ENCODE results near the gene SLC26A8.

SLC26A8 gene

GRCh38 chr6:35897036-35897435 lies 127.4 kb downstream of the SLC26A8 start:
- no peak overlapping the region for H3K4me3 ChIP-seq (ENCODE audit: low read depth, low read length)
- TF ChIP-seq CTCF (IDR thresholded peaks at IDR 0.05; ENCODE audit: low read depth, low read length, missing control alignments): no peak
- in situ Hi-C loops (cut with HindIII; ENCODE audit: low sequenced_read_pairs): no loop called here
- DNase-seq (ENCODE audit: low read depth): no peak

- TF ChIP-seq CTCF (IDR thresholded peaks at IDR 0.05; ENCODE audit: low read depth, low read length, missing control alignments): no peak
Measured at GRCh38 chr6:35896228-35896627, 128.2 kb downstream of the SLC26A8 start.

GRCh38 chr6:35895560-35895959 lies 128.9 kb downstream of the SLC26A8 start:
- no peak overlapping the region for H3K4me3 ChIP-seq (ENCODE audit: low read depth, low read length)
- TF ChIP-seq CTCF (IDR thresholded peaks at IDR 0.05; ENCODE audit: low read depth, low read length, missing control alignments): no peak
- in situ Hi-C loops (cut with HindIII; ENCODE audit: low sequenced_read_pairs): no loop called here
- DNase-seq (ENCODE audit: low read depth): no peak

More at GRCh38 chr6:35896228-35896627, 128.2 kb downstream of the SLC26A8 start:
- H3K4me3 ChIP-seq (ENCODE audit: low read depth, low read length): no peak overlapping the region
- DNase-seq (ENCODE audit: low read depth): no peak
- in situ Hi-C loops (cut with HindIII; ENCODE audit: low sequenced_read_pairs): no loop called here

GRCh38 chr6:35894776-35895175 lies 129.7 kb downstream of the SLC26A8 start:
- no peak for DNase-seq (ENCODE audit: low read depth)
- TF ChIP-seq CTCF (IDR thresholded peaks at IDR 0.05; ENCODE audit: low read depth, low read length, missing control alignments): no peak
- in situ Hi-C loops (cut with HindIII; ENCODE audit: low sequenced_read_pairs): no loop called here
- no peak overlapping the region for H3K4me3 ChIP-seq (ENCODE audit: low read depth, low read length)

Measured in astrocyte of the cerebellum (primary cell).